Thyroid gland (tissue), 4 donors: ENCODE results near the gene FASN.

Experiments used
- CTCF ChIP-seq, 6 experiments: fragments of 200-600 bp in 3 of 6; fragments of 450-650 bp in 3 of 6; sonication (generic) in 3 of 6; IDR thresholded peaks; one replicate each; pipeline ENCODE4 v1.5.1; 2016 to 2019; ENCODE audit warnings: antibody characterized with exemption in 6 of 6, mild to moderate bottlenecking in 2 of 6, inconsistent platforms in 1 of 6, moderate library complexity in 1 of 6
- POLR2A ChIP-seq, 2 donors: fragments of 450-650 bp; IDR thresholded peaks; one replicate each; pipeline ENCODE4 v1.6.1; 2017; ENCODE audit warnings: antibody characterized with exemption in 2 of 2, mild to moderate bottlenecking in 2 of 2, moderate library complexity in 1 of 2

DNA sequence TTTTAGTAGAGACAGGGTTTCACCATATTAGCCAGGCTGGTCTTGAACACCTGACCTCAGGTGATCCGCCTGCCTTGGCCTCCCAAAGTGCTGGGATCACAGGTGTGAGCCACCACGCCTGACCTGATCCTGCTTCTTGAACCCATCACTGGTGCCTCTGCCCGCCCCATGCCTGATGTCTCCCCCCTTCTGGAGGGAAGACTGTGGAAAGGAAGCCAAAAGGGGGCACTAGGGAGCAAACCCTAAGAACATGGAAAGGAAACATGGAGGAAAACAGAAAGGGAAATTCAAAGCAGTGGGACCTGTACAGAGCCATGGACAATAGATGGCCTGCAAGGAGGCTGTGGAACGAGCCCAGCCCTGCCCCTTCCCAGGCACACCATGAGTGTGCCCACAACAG, 31.1 kb upstream of the FASN start:
- TF ChIP-seq CTCF (IDR thresholded peaks at IDR 0.05) (no peak), POLR2A (IDR thresholded peaks at IDR 0.05) (no peak)
